ENCODE measurements around the gene MPEG1.

Gene MPEG1

DNA sequence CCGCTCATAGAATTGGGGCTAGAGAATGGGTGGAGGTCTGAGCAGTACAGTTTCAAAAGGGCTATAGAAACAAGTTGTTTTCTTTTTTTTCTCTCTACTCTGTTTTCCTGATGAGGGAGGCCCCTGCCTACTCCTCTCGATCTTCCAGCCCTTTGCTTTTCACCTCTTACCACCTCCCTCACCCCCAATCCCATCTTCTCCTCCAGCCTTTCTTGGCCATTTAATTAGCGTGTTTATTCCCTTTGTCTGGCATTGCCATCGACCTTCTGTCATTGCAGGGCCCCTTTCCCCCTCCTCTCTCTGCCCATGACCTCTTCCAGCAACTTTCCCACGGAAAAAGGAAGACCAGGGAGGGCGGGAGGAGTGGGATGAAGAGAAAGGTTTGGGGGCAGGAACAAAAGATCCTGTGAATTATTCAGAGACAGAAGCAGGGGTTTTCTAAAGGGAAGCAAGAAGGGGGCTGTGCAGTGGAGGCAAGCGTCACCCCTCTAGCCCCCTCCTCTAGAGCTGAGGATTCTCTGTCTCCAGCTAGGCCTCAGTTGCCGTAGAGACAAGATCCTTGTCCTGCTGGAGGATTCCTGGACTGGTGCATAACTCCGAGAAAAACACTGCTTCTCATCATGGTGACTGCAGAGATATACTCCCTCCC is 27.9 kb downstream of the MPEG1 start:
- TF ChIP-seq TAF1 (IDR thresholded peaks at IDR 0.05; ENCODE audit: low read depth) (no peak), NFIC (IDR thresholded peaks at IDR 0.05) (no peak), FOXM1 (IDR thresholded peaks at IDR 0.05; ENCODE audit: borderline replicate concordance, low read depth) (no peak), TCF12 (IDR thresholded peaks at IDR 0.05; ENCODE audit: low read depth) (no peak), EGR1 (IDR thresholded peaks at IDR 0.05) (no peak), EP300 (IDR thresholded peaks at IDR 0.05; ENCODE audit: borderline replicate concordance) (no peak), CEBPB (IDR thresholded peaks at IDR 0.05) (no peak), ZBTB7A (IDR thresholded peaks at IDR 0.05; ENCODE audit: low read depth) (no peak), TEAD4 (IDR thresholded peaks at IDR 0.05) (no peak), CREB1 (IDR thresholded peaks at IDR 0.05; ENCODE audit: low read depth) (no peak), YY1 (IDR thresholded peaks at IDR 0.05; ENCODE audit: low read depth) (no peak), RAD21 (IDR thresholded peaks at IDR 0.05; ENCODE audit: low read depth) (no peak), MAX (IDR thresholded peaks at IDR 0.05) (no peak)
- TF ChIP-seq, protein P1, sequence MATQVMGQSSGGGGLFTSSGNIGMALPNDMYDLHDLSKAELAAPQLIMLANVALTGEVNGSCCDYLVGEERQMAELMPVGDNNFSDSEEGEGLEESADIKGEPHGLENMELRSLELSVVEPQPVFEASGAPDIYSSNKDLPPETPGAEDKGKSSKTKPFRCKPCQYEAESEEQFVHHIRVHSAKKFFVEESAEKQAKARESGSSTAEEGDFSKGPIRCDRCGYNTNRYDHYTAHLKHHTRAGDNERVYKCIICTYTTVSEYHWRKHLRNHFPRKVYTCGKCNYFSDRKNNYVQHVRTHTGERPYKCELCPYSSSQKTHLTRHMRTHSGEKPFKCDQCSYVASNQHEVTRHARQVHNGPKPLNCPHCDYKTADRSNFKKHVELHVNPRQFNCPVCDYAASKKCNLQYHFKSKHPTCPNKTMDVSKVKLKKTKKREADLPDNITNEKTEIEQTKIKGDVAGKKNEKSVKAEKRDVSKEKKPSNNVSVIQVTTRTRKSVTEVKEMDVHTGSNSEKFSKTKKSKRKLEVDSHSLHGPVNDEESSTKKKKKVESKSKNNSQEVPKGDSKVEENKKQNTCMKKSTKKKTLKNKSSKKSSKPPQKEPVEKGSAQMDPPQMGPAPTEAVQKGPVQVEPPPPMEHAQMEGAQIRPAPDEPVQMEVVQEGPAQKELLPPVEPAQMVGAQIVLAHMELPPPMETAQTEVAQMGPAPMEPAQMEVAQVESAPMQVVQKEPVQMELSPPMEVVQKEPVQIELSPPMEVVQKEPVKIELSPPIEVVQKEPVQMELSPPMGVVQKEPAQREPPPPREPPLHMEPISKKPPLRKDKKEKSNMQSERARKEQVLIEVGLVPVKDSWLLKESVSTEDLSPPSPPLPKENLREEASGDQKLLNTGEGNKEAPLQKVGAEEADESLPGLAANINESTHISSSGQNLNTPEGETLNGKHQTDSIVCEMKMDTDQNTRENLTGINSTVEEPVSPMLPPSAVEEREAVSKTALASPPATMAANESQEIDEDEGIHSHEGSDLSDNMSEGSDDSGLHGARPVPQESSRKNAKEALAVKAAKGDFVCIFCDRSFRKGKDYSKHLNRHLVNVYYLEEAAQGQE (IDR thresholded peaks at IDR 0.05; ENCODE audit: low read depth) = no peak
- TF ChIP-seq, protein P2, sequence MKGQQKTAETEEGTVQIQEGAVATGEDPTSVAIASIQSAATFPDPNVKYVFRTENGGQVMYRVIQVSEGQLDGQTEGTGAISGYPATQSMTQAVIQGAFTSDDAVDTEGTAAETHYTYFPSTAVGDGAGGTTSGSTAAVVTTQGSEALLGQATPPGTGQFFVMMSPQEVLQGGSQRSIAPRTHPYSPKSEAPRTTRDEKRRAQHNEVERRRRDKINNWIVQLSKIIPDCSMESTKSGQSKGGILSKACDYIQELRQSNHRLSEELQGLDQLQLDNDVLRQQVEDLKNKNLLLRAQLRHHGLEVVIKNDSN (IDR thresholded peaks at IDR 0.05) = no peak

DNA sequence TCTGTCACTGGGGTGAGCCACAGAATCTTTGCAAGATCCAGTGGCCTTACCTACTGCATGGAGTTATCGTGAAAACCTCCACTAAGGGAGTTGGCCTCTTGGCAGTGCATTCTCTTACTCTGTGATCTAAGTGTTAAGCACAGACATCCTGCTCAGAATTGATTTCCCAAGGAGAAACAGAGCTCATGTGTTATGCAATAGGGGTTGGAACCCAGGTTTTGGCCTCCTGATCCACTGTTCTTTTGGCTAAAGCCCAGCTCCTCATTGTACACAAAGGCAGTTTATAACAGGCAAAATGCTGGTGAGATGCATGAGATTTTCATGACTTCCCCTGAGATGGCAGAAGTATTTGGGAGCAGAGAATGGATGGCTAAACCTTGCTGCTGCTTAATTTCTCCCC is 29.0 kb downstream of the MPEG1 start:
- no peak for TF ChIP-seq TAF1 (IDR thresholded peaks at IDR 0.05; ENCODE audit: low read depth)

DNA sequence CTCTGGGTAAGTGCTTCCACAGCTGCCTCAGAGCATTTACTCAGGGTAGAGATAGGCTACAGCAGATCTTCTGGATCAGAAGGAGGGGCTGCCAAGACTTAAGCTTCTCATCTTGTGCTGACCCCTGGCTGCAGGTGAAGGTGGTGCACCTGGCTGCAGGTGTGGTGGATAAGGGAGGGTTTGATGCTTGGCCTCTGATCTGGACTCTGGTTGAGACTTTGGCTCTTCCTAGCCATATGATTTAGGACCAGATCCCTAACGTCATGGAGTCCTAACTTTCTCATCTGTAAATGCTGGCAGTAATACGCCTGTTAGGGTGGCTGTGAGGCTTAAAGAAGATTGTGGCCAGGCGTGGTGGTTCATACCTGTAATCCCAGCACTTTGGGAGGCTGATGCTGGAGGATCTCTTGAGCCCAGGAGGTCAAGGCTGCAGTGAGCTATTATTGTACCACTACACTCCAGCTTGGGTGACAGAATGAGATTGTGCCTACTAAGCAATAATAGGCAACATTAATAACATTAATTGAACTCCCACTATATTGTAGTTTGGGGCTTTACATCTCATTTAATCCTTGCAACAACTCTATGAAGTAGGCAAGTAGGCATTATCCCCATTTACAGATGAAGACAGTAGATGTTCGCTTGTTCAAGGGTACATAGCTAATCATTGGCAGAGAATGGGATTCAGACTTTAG is 30.1 kb downstream of the MPEG1 start:
- TF ChIP-seq RAD21 (IDR thresholded peaks at IDR 0.05; ENCODE audit: low read depth) (0 out of 2 replicates have a peak, but pooled peaks have one; percentile 8), CREB1 (IDR thresholded peaks at IDR 0.05; ENCODE audit: low read depth) (no peak)

- TF ChIP-seq CREB1 (IDR thresholded peaks at IDR 0.05; ENCODE audit: low read depth) (no peak), TCF12 (IDR thresholded peaks at IDR 0.05; ENCODE audit: low read depth) (no peak), TAF1 (IDR thresholded peaks at IDR 0.05; ENCODE audit: low read depth) (no peak), EP300 (IDR thresholded peaks at IDR 0.05; ENCODE audit: borderline replicate concordance) (no peak), NFIC (IDR thresholded peaks at IDR 0.05) (no peak), CEBPB (IDR thresholded peaks at IDR 0.05) (no peak)
- TF ChIP-seq, protein P1 (IDR thresholded peaks at IDR 0.05; ENCODE audit: low read depth) = no peak
- TF ChIP-seq, protein P2 (IDR thresholded peaks at IDR 0.05) = no peak
Observed at GRCh38 chr11:59181746-59182456, 30.8 kb downstream of the MPEG1 start.

DNA sequence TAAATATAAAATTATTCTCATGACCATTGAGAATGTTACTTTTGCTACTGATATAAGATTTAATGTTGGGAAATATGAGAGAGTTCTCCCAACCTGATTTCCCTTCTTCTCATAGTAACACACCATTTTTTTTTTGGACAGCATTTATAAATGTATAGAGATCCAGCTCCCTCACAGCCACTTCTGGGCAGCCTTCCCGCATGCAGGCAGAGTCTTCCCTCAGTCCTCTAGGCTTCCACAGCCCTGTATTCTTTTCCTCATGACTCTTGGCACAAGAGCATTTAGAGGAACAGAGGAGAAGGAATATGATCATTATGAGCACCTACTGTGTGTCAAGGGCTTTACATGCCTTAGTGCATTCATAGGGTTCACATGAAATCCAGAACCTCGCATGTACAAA is 31.8 kb downstream of the MPEG1 start:
- no peak for TF ChIP-seq RAD21 (IDR thresholded peaks at IDR 0.05; ENCODE audit: low read depth)
- no peak for TF ChIP-seq NFIC (IDR thresholded peaks at IDR 0.05)
- no peak for TF ChIP-seq EP300 (IDR thresholded peaks at IDR 0.05; ENCODE audit: borderline replicate concordance)
- no peak for TF ChIP-seq MAX (IDR thresholded peaks at IDR 0.05)
- TF ChIP-seq, protein P1 (IDR thresholded peaks at IDR 0.05; ENCODE audit: low read depth) = no peak
- no peak for TF ChIP-seq YY1 (IDR thresholded peaks at IDR 0.05; ENCODE audit: low read depth)
- no peak for TF ChIP-seq CREB1 (IDR thresholded peaks at IDR 0.05; ENCODE audit: low read depth)
- TF ChIP-seq ZBTB7A (IDR thresholded peaks at IDR 0.05; ENCODE audit: low read depth) = no peak
- no peak for TF ChIP-seq FOXM1 (IDR thresholded peaks at IDR 0.05; ENCODE audit: borderline replicate concordance, low read depth)
- no peak for TF ChIP-seq TAF1 (IDR thresholded peaks at IDR 0.05; ENCODE audit: low read depth)
- TF ChIP-seq, protein P2 (IDR thresholded peaks at IDR 0.05) = no peak
- no peak for TF ChIP-seq TCF12 (IDR thresholded peaks at IDR 0.05; ENCODE audit: low read depth)
- no peak for TF ChIP-seq CEBPB (IDR thresholded peaks at IDR 0.05)
- no peak for TF ChIP-seq EGR1 (IDR thresholded peaks at IDR 0.05)
- TF ChIP-seq TEAD4 (IDR thresholded peaks at IDR 0.05) = no peak

Measured in Ishikawa (cell line).